Liver (tissue), 9 donors: ENCODE data around the gene ZSWIM4. TPM values are rescaled to one million over a fixed set of nuclear protein-coding genes. Genes with fewer than 3 reads are reported as not detected.

Source experiments
- DNase-seq: peaks from one replicate; pipeline ENCODE4 v3.0.0-alpha.2; 2017; ENCODE audit warnings: low spot score
- H3K27ac ChIP-seq, 2 donors: one replicate each; pipeline ENCODE4 v1.7.0; 2013; ENCODE audit warnings: inconsistent platforms in 2 of 2, low read length in 2 of 2, control low read depth in 1 of 2, low read depth in 1 of 2, mild to moderate bottlenecking in 1 of 2
- H3K27me3 ChIP-seq, 4 donors: one replicate each; pipeline versions ENCODE4 v1.6.1 to v1.7.0; 2013; ENCODE audit warnings: low read length in 3 of 4, inconsistent platforms in 1 of 4, mild to moderate bottlenecking in 1 of 4, moderate library complexity in 1 of 4; ENCODE audit not compliant: control insufficient read depth in 4 of 4, insufficient read depth in 4 of 4
- H3K36me3 ChIP-seq, 4 donors: one replicate each; pipeline versions ENCODE4 v1.6.1 to v1.7.0; 2013; ENCODE audit warnings: low read length in 3 of 4, mild to moderate bottlenecking in 3 of 4, low read depth in 1 of 4, moderate library complexity in 1 of 4; ENCODE audit not compliant: control insufficient read depth in 4 of 4, insufficient read depth in 3 of 4
- H3K4me1 ChIP-seq, 4 donors: one replicate each; pipeline versions ENCODE4 v1.6.1 to v1.7.0; 2013; ENCODE audit warnings: low read length in 3 of 4, mild to moderate bottlenecking in 3 of 4, moderate library complexity in 1 of 4; ENCODE audit not compliant: control insufficient read depth in 4 of 4, insufficient read depth in 4 of 4
- H3K4me3 ChIP-seq, 3 donors: one replicate each; pipeline versions ENCODE4 v1.6.1 to v1.7.0; 2013; ENCODE audit warnings: low read length in 3 of 3, control low read depth in 1 of 3, low read depth in 1 of 3, mild to moderate bottlenecking in 1 of 3
- H3K9ac ChIP-seq, 2 donors: one replicate each; pipeline ENCODE4 v1.7.0; 2013; ENCODE audit warnings: low read length in 2 of 2, mild to moderate bottlenecking in 2 of 2, moderate library complexity in 2 of 2, control low read depth in 1 of 2, low read depth in 1 of 2
- H3K9me3 ChIP-seq, 4 donors: one replicate each; pipeline versions ENCODE4 v1.6.1 to v1.7.0; 2013; ENCODE audit warnings: low read length in 3 of 4; ENCODE audit not compliant: control insufficient read depth in 4 of 4
- ATF3 ChIP-seq: IDR thresholded peaks from 2 replicates; pipeline ENCODE4 v1.6.1; 2016; ENCODE audit warnings: antibody characterized with exemption
- CTCF ChIP-seq: fragments of 150-350 bp; IDR thresholded peaks from 2 replicates; pipeline ENCODE4 v1.5.1; 2017; ENCODE audit warnings: improper control_type of control experiment, low read depth, low read length; ENCODE audit not compliant: missing input control
- EGR1 ChIP-seq, 2 donors: IDR thresholded peaks; 2 replicates each; pipeline ENCODE4 v1.6.1; 2016 to 2018; ENCODE audit warnings: antibody characterized with exemption in 2 of 2, low read depth in 2 of 2
- FOXA2 ChIP-seq: IDR thresholded peaks from 2 replicates; pipeline ENCODE4 v1.6.1; 2016; ENCODE audit warnings: antibody characterized with exemption
- GABPA ChIP-seq, 2 donors: IDR thresholded peaks in 1 of 2; conservative IDR thresholded peaks in 1 of 2; 2 replicates each; pipeline ENCODE4 v1.6.1; 2016; ENCODE audit warnings: antibody characterized with exemption in 2 of 2, mild to moderate bottlenecking in 1 of 2, moderate library complexity in 1 of 2
- JUND ChIP-seq, 2 donors: IDR thresholded peaks; 2 replicates each; pipeline ENCODE4 v1.6.1; 2016; ENCODE audit warnings: antibody characterized with exemption in 2 of 2
- NR2F2 ChIP-seq: IDR thresholded peaks from 2 replicates; pipeline ENCODE4 v1.6.1; 2016; ENCODE audit warnings: antibody characterized with exemption
- RAD21 ChIP-seq, 2 donors: IDR thresholded peaks; 2 replicates each; pipeline ENCODE4 v1.6.1; 2016; ENCODE audit warnings: antibody characterized with exemption in 2 of 2, mild to moderate bottlenecking in 2 of 2
- REST ChIP-seq: IDR thresholded peaks from 2 replicates; pipeline ENCODE4 v1.6.1; 2016; ENCODE audit warnings: antibody characterized with exemption, mild to moderate bottlenecking
- RXRA ChIP-seq, 2 donors: IDR thresholded peaks; 2 replicates each; pipeline ENCODE4 v1.6.1; 2017 to 2018; ENCODE audit warnings: antibody characterized with exemption in 2 of 2, mild to moderate bottlenecking in 1 of 2
- SP1 ChIP-seq: IDR thresholded peaks from 2 replicates; pipeline ENCODE4 v1.6.1; 2018; ENCODE audit warnings: antibody characterized with exemption, mild to moderate bottlenecking
- YY1 ChIP-seq: IDR thresholded peaks from 2 replicates; pipeline ENCODE4 v1.6.1; 2016; ENCODE audit warnings: antibody characterized with exemption, mild to moderate bottlenecking
- WGBS: extraction: QIAGEN DNeasy Blood & Tissue Kit; methylation state at CpG from one replicate; pipeline ENCODE4 v1.1.7; 2013; 5-methylcytosine and 5-hydroxymethylcytosine counted together
- polyA plus RNA-seq, 2 donors: library from polyadenylated mRNA; stranded (reverse) in 1 of 2; unstranded in 1 of 2; fragments of 200-250 nt in 1 of 2; fragments of >200 nt in 1 of 2; fragmentation: Nextera tagmentation in 1 of 2; extraction: Ambion mirVana in 1 of 2; gene quantifications; one replicate each; pipeline versions ENCODE4 v1.2.1 to v1.2.3, GENCODE V29; 2013 to 2015
- total RNA-seq, 2 donors: library from RNA; depleted of rRNA; stranded (reverse); fragments of >200 nt; gene quantifications; one replicate each; pipeline ENCODE4 v1.2.3, GENCODE V29; 2014
- TF ChIP-seq, protein P1 (sequence below): IDR thresholded peaks from 2 replicates; pipeline ENCODE4 v1.6.1; 2016; ENCODE audit warnings: antibody characterized with exemption
- donor health status: healthy.
- donor health status: healthy.
- donor health status: healthy.
- donor health status: healthy.
- donor health status: healthy.

The ZSWIM4 gene
- total and polyA plus RNA-seq, 4 donors, result 0.14 to 2.2 (median 1.2) TPM

- DNase-seq, result no peak
- Histone ChIP-seq H3K9me3 (no peaks in the 10 kb centered on the region), H3K4me3 (peak overlapping the region in 2 of 3 donors; percentile 87 to 96), H3K27ac (peak overlapping the region; percentile 80 to 82), H3K9ac (peak overlapping the region; percentile 48 to 78), H3K4me1 (peaks cover 0 to 14% (median 9%) of the 10 kb centered on the region in 4 donors), H3K36me3 (no peaks in the 10 kb centered on the region), H3K27me3 (no peaks in the 10 kb centered on the region)
- 13% methylated on average over 8 of the region's 8 CpGs for WGBS
- TF ChIP-seq RXRA (IDR thresholded peaks at IDR 0.05) (peak in 1 of 2 donors; percentile 36), EGR1 (IDR thresholded peaks at IDR 0.05; ENCODE audit: low read depth in 2 of 2) (no peak), YY1 (peak; percentile 13)
Measured at GRCh38 chr19:13794398-13794756, 866 bp upstream of the ZSWIM4 start.

- H3K27ac ChIP-seq, result peak overlapping the region; percentile 61 to 78
- peak overlapping the region; percentile 60 to 79 for H3K9ac ChIP-seq
- H3K4me3 ChIP-seq, result peak overlapping the region; percentile 49 to 96 (median 53)
- TF ChIP-seq NR2F2, result no peak
- TF ChIP-seq REST, result no peak
- TF ChIP-seq FOXA2, result no peak
- no peak for TF ChIP-seq CTCF
- no peak for TF ChIP-seq GABPA (IDR thresholded peaks at IDR 0.05 in 1 of 2, conservative IDR thresholded peaks at IDR 0.05 in 1 of 2)
- TF ChIP-seq RAD21 (IDR thresholded peaks at IDR 0.05), result no peak
- no peak for TF ChIP-seq JUND (IDR thresholded peaks at IDR 0.05)
- TF ChIP-seq SP1, result no peak
- no peak for TF ChIP-seq EGR1 (IDR thresholded peaks at IDR 0.05; ENCODE audit: low read depth in 2 of 2)
- TF ChIP-seq, protein P1, sequence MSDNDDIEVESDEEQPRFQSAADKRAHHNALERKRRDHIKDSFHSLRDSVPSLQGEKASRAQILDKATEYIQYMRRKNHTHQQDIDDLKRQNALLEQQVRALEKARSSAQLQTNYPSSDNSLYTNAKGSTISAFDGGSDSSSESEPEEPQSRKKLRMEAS, result no peak
- no peak for TF ChIP-seq ATF3
- no peak for DNase-seq
- H3K4me1 ChIP-seq, result peaks cover 0 to 14% (median 9%) of the 10 kb centered on the region in 4 donors
- H3K27me3 ChIP-seq, result no peaks in the 10 kb centered on the region
- no peaks in the 10 kb centered on the region for H3K36me3 ChIP-seq
- WGBS, result 9% methylated on average over 42 of the region's 42 CpGs
- H3K9me3 ChIP-seq, result no peaks in the 10 kb centered on the region
Measured at GRCh38 chr19:13795595-13796300, 505 bp downstream of the ZSWIM4 start.
